Naive thymus-derived CD4-positive, alpha-beta T cell (primary cell): Measurements from ENCODE around the gene LNX1. TPM values are rescaled to one million over a fixed set of nuclear protein-coding genes. Genes with fewer than 3 reads are reported as not detected.

ENCODE experiments used
- ATAC-seq: fragments of 150-1000 bp; cut with Tn5 transposase; 2 replicates; pipeline ENCODE4 v1.10.0; 2021; ENCODE audit warnings: mild to moderate bottlenecking, moderate library complexity
- CTCF ChIA-PET: fragments of 350-600 bp; sonication (Branson Sonifier 250); formaldehyde crosslinking; loops from one replicate; lab custom pipeline; 2021; ENCODE audit warnings: antibody characterized with exemption; lab: Charles Lee
- POLR2A ChIA-PET: fragments of 350-600 bp; sonication (Branson Sonifier 250); formaldehyde crosslinking; loops from one replicate; lab custom pipeline; 2021; ENCODE audit warnings: antibody characterized with exemption, inconsistent platforms; lab: Charles Lee
- DNase-seq, 9 donors: peaks; one replicate each; pipeline versions ENCODE4 v3.0.0 to v3.0.0-alpha.2; 2020 to 2022; ENCODE audit warnings: mixed read lengths in 1 of 9
- H3K27ac ChIP-seq: one replicate; pipeline ENCODE4 v1.7.0; 2013; ENCODE audit warnings: mild to moderate bottlenecking, low read depth, low read length, moderate library complexity
- H3K27me3 ChIP-seq, 2 donors: one replicate each; pipeline ENCODE4 v1.7.0; 2013; ENCODE audit warnings: low read length in 2 of 2, mild to moderate bottlenecking in 2 of 2, moderate library complexity in 2 of 2; ENCODE audit not compliant: control insufficient read depth in 2 of 2, insufficient read depth in 2 of 2
- H3K36me3 ChIP-seq, 3 experiments: 1 replicate in 2 of 3; 2 replicates in 1 of 3; pipeline ENCODE4 v1.7.0; 2013; ENCODE audit warnings: low read length in 3 of 3, mild to moderate bottlenecking in 3 of 3, moderate library complexity in 1 of 3; ENCODE audit not compliant: insufficient read depth in 3 of 3, control insufficient read depth in 2 of 3
- H3K4me1 ChIP-seq, 2 donors: one replicate each; pipeline ENCODE4 v1.7.0; 2013; ENCODE audit warnings: low read length in 2 of 2, mild to moderate bottlenecking in 2 of 2, moderate library complexity in 1 of 2; ENCODE audit not compliant: control insufficient read depth in 2 of 2, insufficient read depth in 2 of 2
- H3K4me3 ChIP-seq: 2 replicates; pipeline ENCODE4 v1.7.0; 2013; ENCODE audit warnings: mild to moderate bottlenecking, low read length
- H3K9me3 ChIP-seq, 3 experiments: 1 replicate in 2 of 3; 2 replicates in 1 of 3; pipeline ENCODE4 v1.7.0; 2013; ENCODE audit warnings: low read length in 3 of 3; ENCODE audit not compliant: control insufficient read depth in 2 of 3
- H3K27ac Mint-ChIP-seq, 9 donors: one replicate each; pipeline ENCODE4 v1.8.0; 2020 to 2022; ENCODE audit warnings: mixed read lengths in 9 of 9, mild to moderate bottlenecking in 8 of 9, moderate library complexity in 5 of 9, inconsistent platforms in 2 of 9
- H3K27me3 Mint-ChIP-seq, 5 donors: one replicate each; pipeline ENCODE4 v1.8.0; 2021 to 2022; ENCODE audit warnings: mixed read lengths in 5 of 5, mild to moderate bottlenecking in 1 of 5
- H3K36me3 Mint-ChIP-seq, 5 donors: one replicate each; pipeline ENCODE4 v1.8.0; 2020 to 2022; ENCODE audit warnings: mixed read lengths in 5 of 5, mild to moderate bottlenecking in 3 of 5, inconsistent platforms in 1 of 5
- H3K4me1 Mint-ChIP-seq, 7 donors: one replicate each; pipeline ENCODE4 v1.8.0; 2020 to 2022; ENCODE audit warnings: mixed read lengths in 7 of 7, mild to moderate bottlenecking in 3 of 7, inconsistent platforms in 1 of 7
- H3K4me3 Mint-ChIP-seq, 10 donors: one replicate each; pipeline ENCODE4 v1.8.0; 2020 to 2022; ENCODE audit warnings: mild to moderate bottlenecking in 10 of 10, mixed read lengths in 10 of 10, moderate library complexity in 6 of 10, inconsistent platforms in 2 of 10
- H3K9me3 Mint-ChIP-seq, 11 donors: one replicate each; pipeline ENCODE4 v1.8.0; 2020 to 2022; ENCODE audit warnings: mixed read lengths in 11 of 11, mild to moderate bottlenecking in 4 of 11, inconsistent platforms in 1 of 11, moderate library complexity in 1 of 11
- intact Hi-C, 2 donors: fragments of 100-400 bp; cut with micrococcal nuclease; formaldehyde crosslinking; loops; one replicate each; pipeline ENCODE4 v1.15.1; 2023
- polyA plus RNA-seq, 2 donors: library from polyadenylated mRNA; unstranded; fragments of 300-500 nt; fragmentation: Illumina TruSeq; gene quantifications; one replicate each; pipeline ENCODE4 v1.2.3, GENCODE V29; 2021
- total RNA-seq, 6 experiments: library from RNA in 5 of 6; stranded (reverse) in 5 of 6; gene quantifications; 1 replicate in 5 of 6; 2 replicates in 1 of 6; pipeline ENCODE4 v1.2.3 and lab custom pipeline; 2021 to 2026

LNX1 gene
- total and polyA plus RNA-seq, 7 experiments from 2014 or later = 0.09 to 0.48 TPM; not detected in 5

DNA sequence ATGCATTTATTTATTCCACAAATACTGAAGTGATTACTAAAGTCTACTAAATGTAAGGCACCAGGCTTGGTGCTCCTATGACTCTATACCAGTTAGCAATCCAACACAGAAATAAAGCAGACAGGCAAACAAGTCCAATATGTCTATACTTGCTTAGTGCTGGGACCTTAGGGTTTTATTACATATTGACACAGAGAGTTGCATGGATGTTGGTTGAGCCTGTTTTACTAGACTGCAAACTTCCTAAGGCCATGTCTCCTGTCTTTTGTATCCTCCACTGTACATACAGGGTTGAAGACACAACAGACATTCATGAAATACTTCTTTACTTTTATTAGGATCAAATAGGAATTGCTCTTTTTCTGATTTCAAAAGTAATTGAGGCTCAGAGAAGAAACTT is 69.0 kb downstream of the LNX1 start:
- H3K9me3 Mint-ChIP-seq = no peaks in the 10 kb centered on the region
- no peak overlapping the region for H3K27ac Mint-ChIP-seq
- no peak overlapping the region for H3K4me3 Mint-ChIP-seq
- no peaks in the 10 kb centered on the region for H3K36me3 ChIP-seq
- H3K27me3 Mint-ChIP-seq = peaks cover 12 to 22% (median 16%) of the 10 kb centered on the region in 5 donors
- H3K4me1 ChIP-seq = no peaks in the 10 kb centered on the region
- intact Hi-C loops = no loop called here
- ChIA-PET POLR2A (no interaction called here), CTCF (no interaction called here)
- no peaks in the 10 kb centered on the region for H3K36me3 Mint-ChIP-seq
- ATAC-seq (no peak), DNase-seq (no peak)
- H3K9me3 ChIP-seq = no peaks in the 10 kb centered on the region
- no peak overlapping the region for H3K27ac ChIP-seq
- H3K27me3 ChIP-seq = no peaks in the 10 kb centered on the region
- no peaks in the 10 kb centered on the region for H3K4me1 Mint-ChIP-seq
- no peak overlapping the region for H3K4me3 ChIP-seq

DNA sequence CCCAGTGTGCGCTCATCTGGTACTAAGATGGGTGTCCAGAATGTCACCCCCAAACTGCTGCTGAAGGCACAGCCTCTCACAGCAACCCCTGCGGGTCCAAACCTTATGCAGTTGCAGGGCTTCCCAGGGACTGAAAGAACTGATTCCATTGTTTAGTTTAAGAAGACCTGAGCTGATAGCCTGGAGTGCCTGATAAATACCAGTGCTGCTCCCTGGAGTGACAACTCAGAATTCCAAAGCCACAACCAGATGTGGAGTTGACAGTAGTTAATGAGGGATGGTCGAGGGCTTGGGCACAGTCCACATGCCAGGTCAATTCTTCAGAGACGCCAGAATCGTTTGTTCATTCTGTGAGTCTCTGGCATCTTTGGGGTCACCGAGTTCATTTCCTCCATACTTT is 71.2 kb downstream of the LNX1 start:
- no peaks in the 10 kb centered on the region for H3K27me3 ChIP-seq

DNA sequence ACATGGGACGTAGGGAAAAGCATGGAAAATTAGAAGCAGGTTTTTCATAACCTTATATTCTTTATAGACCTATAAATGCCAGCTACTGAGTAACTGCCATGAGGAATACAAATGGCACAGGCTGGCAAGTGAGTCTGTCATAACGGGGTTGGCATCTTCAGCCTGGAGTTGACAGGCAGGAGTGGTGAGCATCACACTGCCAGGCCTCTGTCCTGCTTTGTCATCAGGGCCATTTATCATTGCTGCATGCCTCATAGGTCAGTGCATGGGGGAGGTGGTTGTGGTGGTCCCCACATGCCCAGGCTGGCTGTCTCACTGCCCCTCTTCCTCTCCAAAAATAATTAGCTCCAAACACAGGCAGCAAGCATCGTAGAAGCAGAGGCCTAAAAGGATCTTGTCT is 72.5 kb downstream of the LNX1 start:
- intact Hi-C loops = no loop called here
- CTCF ChIA-PET = no interaction called here

More for the DNA sequence above, 71.2 kb downstream of the LNX1 start:
- Mint-ChIP-seq H3K27ac (no peak overlapping the region), H3K9me3 (no peaks in the 10 kb centered on the region), H3K27me3 (peaks cover 9 to 18% (median 15%) of the 10 kb centered on the region in 5 donors), H3K4me3 (no peak overlapping the region), H3K4me1 (no peaks in the 10 kb centered on the region), H3K36me3 (no peaks in the 10 kb centered on the region)
- H3K36me3 ChIP-seq = no peaks in the 10 kb centered on the region
- intact Hi-C loops = no loop called here
- H3K27ac ChIP-seq = no peak overlapping the region
- no peak overlapping the region for H3K4me3 ChIP-seq
- H3K9me3 ChIP-seq = no peaks in the 10 kb centered on the region
- no peaks in the 10 kb centered on the region for H3K4me1 ChIP-seq
- POLR2A ChIA-PET = no interaction called here
- ATAC-seq = no peak
- DNase-seq = no peak
- CTCF ChIA-PET = no interaction called here

DNA sequence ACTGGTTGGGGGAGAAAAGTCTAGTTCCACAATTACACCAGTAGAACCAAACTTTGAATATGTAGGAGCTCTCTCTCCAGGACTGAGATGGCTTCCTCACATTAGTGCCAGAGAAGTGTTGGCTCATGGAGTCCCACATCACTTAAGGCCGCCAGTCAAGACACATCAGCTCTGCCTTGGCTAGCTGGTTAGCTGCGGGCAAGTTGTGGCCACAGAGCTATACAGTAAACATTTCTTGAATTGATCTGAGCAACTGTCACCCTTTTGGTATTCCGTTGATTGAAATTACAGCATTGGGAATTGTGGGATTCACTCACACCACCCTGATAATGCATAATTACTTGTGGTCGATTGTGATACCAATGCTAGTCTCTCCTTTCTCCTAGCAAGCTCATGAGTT is 76.2 kb downstream of the LNX1 start:
- no peaks in the 10 kb centered on the region for H3K27me3 ChIP-seq
- ATAC-seq = no peak
- CTCF ChIA-PET = no interaction called here

More for the DNA sequence above, 72.5 kb downstream of the LNX1 start:
- Histone ChIP-seq H3K27ac (no peak overlapping the region), H3K4me1 (no peaks in the 10 kb centered on the region), H3K27me3 (no peaks in the 10 kb centered on the region), H3K9me3 (no peaks in the 10 kb centered on the region), H3K36me3 (no peaks in the 10 kb centered on the region), H3K4me3 (no peak overlapping the region)
- POLR2A ChIA-PET = no interaction called here
- H3K27me3 Mint-ChIP-seq = peaks cover 4 to 14% (median 9%) of the 10 kb centered on the region in 5 donors
- no peak overlapping the region for H3K27ac Mint-ChIP-seq
- no peaks in the 10 kb centered on the region for H3K4me1 Mint-ChIP-seq
- DNase-seq (no peak), ATAC-seq (no peak)
- no peak overlapping the region for H3K4me3 Mint-ChIP-seq
- no peaks in the 10 kb centered on the region for H3K9me3 Mint-ChIP-seq
- no peaks in the 10 kb centered on the region for H3K36me3 Mint-ChIP-seq

DNA sequence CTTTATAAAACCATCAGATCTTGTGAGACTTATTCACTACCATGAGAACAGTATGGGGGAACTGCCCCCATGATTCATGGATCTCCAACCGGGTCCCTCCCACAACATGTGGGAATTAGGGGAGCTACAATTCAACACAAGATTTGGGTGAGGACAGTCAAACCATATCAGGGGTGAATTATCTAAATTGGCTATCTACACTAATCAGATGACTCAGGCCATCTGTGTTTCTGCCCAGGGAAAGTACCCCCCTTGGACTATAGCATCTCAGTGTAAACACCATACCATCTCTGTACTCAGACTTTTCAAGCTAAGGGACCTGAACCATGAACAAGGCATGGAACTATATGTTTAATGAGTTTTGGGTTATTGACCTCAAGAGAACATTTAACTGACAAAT is 76.8 kb downstream of the LNX1 start:
- Mint-ChIP-seq H3K4me1 (no peaks in the 10 kb centered on the region), H3K27ac (no peak overlapping the region), H3K4me3 (no peak overlapping the region), H3K9me3 (no peaks in the 10 kb centered on the region), H3K36me3 (no peaks in the 10 kb centered on the region), H3K27me3 (peaks cover 0 to 7% (median 4%) of the 10 kb centered on the region in 5 donors)
- ATAC-seq (no peak), DNase-seq (no peak)
- H3K4me3 ChIP-seq = no peak overlapping the region
- no peak overlapping the region for H3K27ac ChIP-seq
- no peaks in the 10 kb centered on the region for H3K36me3 ChIP-seq
- intact Hi-C loops = no loop called here
- ChIA-PET CTCF (no interaction called here), POLR2A (no interaction called here)
- no peaks in the 10 kb centered on the region for H3K9me3 ChIP-seq
- H3K4me1 ChIP-seq = no peaks in the 10 kb centered on the region
- no peaks in the 10 kb centered on the region for H3K27me3 ChIP-seq

More for the DNA sequence above, 76.2 kb downstream of the LNX1 start:
- Mint-ChIP-seq H3K9me3 (no peaks in the 10 kb centered on the region), H3K27ac (no peak overlapping the region), H3K36me3 (no peaks in the 10 kb centered on the region), H3K27me3 (peaks cover 0 to 7% (median 4%) of the 10 kb centered on the region in 5 donors), H3K4me3 (no peak overlapping the region), H3K4me1 (no peaks in the 10 kb centered on the region)
- DNase-seq = no peak
- intact Hi-C loops = no loop called here
- Histone ChIP-seq H3K9me3 (no peaks in the 10 kb centered on the region), H3K36me3 (no peaks in the 10 kb centered on the region), H3K27ac (no peak overlapping the region), H3K4me1 (no peaks in the 10 kb centered on the region), H3K4me3 (no peak overlapping the region)
- POLR2A ChIA-PET = no interaction called here

DNA sequence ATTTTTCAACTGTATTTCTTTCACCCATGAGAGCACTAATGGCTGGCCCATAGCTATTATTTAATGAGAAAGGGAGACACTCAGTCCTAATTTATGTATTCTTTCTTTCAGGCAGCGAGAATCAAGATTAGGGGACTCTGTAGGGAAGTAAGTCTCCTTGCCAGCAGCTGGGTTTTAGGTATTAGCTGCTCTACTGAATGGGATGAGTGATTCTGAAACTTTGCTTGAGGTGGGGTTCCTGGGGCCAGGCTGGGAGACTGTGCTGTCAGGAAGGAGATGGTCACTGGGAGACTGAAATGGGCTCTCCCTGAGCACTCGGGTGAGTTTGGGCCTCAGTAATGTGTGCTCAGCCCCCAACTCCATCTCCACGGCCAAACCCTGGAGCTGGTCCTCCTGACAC is 78.7 kb downstream of the LNX1 start:
- no peak overlapping the region for H3K4me3 ChIP-seq
- H3K9me3 Mint-ChIP-seq = no peaks in the 10 kb centered on the region
- H3K27ac ChIP-seq = no peak overlapping the region
- no peak overlapping the region for H3K27ac Mint-ChIP-seq
- H3K4me3 Mint-ChIP-seq = no peak overlapping the region
- no peaks in the 10 kb centered on the region for H3K4me1 Mint-ChIP-seq
- intact Hi-C loops = no loop called here
- H3K27me3 Mint-ChIP-seq = peaks cover 0 to 11% (median 6%) of the 10 kb centered on the region in 5 donors
- CTCF ChIA-PET = no interaction called here
- H3K36me3 ChIP-seq = no peaks in the 10 kb centered on the region
- H3K36me3 Mint-ChIP-seq = no peaks in the 10 kb centered on the region
- POLR2A ChIA-PET = no interaction called here
- no peaks in the 10 kb centered on the region for H3K4me1 ChIP-seq
- no peaks in the 10 kb centered on the region for H3K9me3 ChIP-seq
- H3K27me3 ChIP-seq = no peaks in the 10 kb centered on the region
- no peak for DNase-seq
- no peak for ATAC-seq

DNA sequence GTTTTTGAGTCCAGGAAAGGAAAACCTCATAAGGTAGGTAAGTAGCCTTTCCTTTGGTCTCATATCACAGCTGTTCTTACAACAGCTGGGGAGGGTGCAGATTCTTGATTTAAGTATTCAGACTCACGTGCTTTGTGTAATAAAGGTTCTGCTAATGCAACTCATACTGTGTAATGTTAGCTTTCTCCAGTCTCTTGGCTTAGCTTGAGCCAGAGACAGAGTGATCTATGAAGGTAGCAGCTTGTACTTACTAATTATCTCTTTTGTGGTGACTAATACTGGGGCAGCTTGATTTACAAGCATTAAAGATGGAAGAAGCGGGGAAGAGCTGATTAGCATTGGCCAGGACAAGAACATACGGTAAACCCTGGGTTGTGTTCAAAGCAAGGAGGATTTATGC is 80.3 kb downstream of the LNX1 start:
- Mint-ChIP-seq H3K4me3 (no peak overlapping the region), H3K36me3 (no peaks in the 10 kb centered on the region), H3K27ac (no peak overlapping the region), H3K9me3 (no peaks in the 10 kb centered on the region), H3K4me1 (no peaks in the 10 kb centered on the region), H3K27me3 (peaks cover 0 to 14% (median 6%) of the 10 kb centered on the region in 5 donors)
- Histone ChIP-seq H3K9me3 (no peaks in the 10 kb centered on the region), H3K4me1 (no peaks in the 10 kb centered on the region), H3K4me3 (no peak overlapping the region), H3K27me3 (no peaks in the 10 kb centered on the region), H3K27ac (no peak overlapping the region), H3K36me3 (no peaks in the 10 kb centered on the region)
- no peak for DNase-seq
- CTCF ChIA-PET = interaction anchor here (1.1 kb wide), 1 partner anchor 21 kb away, joined by 3 read pairs; no protein-coding TSS in a partner anchor
- intact Hi-C loops = no loop called here
- ATAC-seq = no peak
- POLR2A ChIA-PET = no interaction called here
